ENCODE data around the gene SEMA5B.

SEMA5B gene

DNA sequence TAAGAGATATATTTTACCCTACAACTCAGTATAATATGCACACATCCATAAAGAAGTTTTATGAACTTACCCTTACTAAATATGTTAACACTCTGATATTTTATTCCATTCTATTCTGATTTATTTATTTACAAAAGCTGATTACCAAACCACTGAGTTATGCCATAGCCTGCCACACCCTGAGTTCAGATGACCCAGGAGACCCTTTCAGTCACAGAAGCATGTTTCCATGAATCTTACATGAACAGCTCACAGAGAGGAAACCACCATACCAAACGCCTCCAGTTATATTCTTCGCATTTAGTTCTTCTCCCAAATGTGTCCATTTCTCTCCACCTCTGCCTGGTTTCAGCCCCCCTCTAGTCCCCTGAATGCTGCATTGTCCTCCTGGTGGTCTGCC is 103.5 kb downstream of the SEMA5B start:
- no peak for DNase-seq (ENCODE audit: low spot score)

DNA sequence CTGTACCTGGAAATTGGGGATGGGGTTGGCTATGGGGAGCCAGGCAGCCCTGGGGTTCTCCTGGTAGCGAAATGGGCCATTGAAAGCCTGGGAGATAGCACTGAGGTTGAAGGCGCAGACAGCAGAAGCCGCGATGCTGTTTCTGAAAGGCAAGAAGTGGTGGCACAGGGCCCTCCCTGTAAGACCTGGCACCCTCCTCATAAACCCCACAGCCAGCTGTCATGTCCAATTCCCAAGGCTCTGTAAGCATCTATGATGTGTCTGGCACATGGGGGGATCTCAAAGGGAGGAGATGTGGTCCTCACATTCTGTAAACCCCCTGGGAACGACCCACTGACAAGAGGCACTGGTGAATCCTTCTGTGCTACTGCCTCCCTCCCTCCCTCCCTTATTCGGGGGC is 104.0 kb downstream of the SEMA5B start:
- DNase-seq (ENCODE audit: low spot score), result no peak

DNA sequence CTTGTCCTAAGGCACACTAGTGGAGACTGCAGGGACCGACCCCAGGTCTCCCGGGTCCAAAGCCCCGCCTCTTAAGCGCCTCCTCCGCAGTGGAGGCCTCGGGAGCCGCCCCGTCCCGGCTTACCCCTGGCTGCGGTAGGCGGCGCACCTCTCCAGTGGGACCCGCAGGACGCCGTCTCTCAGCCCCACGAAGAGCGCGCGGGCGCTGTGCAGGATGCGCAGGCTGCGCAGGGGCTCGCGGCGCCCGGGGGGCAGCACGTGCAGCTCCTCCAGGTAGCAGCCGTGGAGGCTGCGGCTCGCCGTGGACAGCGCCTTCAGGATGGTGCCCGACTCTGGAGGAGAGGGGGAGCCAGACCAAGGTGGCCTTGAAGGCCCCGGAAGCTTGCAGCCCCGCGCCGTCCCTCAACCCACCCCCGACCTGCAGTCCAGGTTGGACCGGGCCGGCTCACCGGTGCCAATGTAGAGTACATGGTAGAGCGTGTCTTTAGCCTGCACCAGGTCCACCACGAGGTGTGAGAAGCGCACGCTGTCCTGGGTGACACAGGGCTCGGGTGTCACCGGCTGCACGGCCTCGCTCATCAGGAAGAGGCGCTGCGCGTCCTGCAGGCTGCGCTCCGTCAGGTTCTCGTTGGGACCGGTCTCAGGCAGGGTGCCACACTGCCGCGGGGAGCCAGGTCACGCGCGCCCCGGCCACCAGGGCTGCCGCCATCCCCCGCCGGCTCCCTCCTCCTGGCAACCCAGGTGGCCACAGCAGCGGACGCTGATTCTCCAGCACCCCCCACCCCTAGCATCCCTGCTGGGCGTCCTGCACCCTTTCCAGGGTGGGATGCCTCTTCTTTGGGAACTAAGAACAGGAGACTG is 105.5 kb downstream of the SEMA5B start:
- DNase-seq (ENCODE audit: low spot score), result no peak

DNA sequence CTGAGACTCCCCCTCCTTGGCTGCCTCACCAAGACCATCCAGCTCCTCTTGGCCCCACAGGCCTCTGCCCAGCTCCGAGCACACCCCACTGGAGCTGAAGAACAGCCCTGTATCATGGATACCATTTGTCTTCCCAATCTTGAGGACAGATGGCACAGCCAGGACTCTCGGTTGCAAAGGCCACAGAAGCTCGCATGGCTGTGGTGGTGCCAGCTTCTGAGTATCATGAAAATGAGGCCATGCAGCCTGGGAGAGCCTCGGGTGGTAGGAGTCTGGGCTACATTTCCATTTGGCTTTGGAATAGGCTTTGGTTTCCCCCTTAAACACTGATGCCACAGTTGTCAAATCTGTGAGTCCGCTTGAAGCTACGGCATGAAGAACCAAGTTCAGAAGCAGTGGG is 106.6 kb downstream of the SEMA5B start:
- DNase-seq (ENCODE audit: low spot score), result no peak

DNA sequence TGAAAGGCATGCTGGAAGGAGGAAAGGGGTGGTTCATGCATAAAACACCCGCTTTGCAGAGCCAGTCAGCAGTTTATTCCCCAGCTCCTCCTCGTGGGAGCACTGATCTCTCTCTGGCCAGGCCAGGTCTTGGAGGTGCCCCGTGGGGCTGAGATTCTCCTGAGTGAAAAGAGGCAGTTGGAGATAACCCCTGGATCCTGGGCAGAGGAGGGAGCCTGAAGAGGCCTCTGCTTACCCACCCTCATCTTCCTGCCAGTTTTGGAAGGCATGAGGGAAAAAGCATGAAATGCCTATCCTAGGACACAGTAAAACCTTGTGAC is 108.3 kb downstream of the SEMA5B start:
- DNase-seq (ENCODE audit: low spot score), result no peak

DNA sequence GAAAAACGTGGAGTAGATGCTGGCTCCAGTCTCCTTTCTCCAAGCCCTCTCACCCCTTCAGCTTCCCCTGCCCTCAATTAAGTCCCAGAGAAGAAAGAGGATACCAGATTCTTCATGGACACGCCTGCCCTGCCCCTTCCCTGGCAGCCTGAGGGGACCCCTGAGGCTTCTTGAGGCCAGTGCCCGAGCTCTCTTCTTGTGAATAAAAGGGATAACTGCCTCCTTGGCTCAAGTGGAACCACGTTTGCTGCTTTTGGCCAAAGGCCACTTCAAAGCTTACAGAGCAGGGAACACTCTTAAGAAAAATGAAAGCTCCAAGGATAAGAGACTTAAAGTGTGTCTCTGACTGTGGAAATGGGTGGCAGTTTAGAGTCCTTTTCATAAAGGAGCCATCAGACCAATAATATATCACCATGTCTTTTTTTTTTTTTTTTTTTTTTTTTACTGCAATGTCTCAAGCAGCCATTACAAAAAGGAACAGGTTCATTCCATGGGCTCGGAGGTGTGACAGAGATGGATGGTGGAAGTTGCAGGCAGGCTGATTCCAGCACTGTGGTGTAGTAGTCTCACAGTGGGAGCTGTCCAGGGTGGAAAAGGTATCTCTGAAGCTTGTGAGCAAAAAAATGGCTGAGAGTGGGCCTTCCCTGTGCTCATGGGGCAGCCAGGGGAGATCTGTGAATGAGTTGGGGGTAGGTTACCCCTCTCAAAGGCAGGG is 108.8 kb downstream of the SEMA5B start:
- no peak for DNase-seq (ENCODE audit: low spot score)

DNA sequence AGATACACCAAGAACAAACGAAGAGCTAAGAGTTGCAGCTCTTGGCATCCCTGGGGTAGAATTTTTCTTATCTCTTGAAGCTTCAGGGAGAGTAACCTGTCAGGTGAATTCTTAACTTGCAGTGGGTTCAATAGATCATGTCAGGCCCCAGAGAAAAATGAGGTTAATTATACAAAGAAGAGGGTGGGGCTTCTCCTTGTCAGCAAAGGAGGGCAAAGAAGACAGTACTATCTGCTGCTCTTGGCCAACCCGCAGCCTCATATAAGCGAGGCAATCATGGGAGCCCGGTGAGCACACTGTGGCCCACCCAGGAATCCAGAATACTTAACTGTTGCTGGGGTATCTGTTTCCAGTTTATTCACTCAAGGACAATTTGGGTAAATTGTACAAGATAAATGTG is 110.2 kb downstream of the SEMA5B start:
- no peak for DNase-seq (ENCODE audit: low spot score)

DNA sequence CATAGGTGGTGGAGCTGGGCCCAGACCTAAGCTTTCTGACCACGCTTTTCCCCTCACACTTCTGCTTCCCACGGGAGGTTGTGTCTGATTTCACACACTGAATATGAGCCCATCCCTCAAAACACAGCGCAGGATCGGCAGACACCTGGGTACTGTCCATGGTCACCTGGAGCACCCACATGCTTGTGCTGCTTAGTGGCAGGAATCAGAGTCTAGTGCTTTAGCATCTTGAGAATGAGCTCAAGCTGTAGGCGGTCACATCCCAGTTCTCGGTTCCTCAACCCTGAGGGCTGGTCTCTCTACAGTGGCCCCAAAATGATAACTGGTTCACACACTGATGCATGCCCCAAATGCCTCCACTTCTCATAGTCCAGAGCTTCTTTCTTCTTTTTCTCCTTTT is 111.0 kb downstream of the SEMA5B start:
- DNase-seq (ENCODE audit: low spot score), result no peak

DNA sequence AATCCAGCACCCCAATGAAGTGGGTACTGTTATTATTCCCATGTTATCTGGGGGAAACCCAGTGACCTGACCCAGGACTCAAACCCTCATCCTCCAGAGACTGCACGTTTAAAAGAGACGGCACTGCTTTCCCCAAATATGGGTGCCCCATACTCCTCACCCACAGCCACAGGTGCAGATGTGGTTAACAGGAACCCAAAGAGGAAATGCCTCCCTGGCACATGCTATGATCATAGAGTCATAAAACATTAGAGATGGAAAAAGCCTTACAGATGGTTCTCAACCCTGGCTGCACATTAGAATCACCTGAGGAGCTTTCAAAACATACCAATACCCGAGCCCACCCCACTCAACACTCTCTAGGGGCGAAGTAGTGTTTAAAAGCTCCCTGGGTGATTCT is 111.5 kb downstream of the SEMA5B start:
- DNase-seq (ENCODE audit: low spot score), result no peak

DNA sequence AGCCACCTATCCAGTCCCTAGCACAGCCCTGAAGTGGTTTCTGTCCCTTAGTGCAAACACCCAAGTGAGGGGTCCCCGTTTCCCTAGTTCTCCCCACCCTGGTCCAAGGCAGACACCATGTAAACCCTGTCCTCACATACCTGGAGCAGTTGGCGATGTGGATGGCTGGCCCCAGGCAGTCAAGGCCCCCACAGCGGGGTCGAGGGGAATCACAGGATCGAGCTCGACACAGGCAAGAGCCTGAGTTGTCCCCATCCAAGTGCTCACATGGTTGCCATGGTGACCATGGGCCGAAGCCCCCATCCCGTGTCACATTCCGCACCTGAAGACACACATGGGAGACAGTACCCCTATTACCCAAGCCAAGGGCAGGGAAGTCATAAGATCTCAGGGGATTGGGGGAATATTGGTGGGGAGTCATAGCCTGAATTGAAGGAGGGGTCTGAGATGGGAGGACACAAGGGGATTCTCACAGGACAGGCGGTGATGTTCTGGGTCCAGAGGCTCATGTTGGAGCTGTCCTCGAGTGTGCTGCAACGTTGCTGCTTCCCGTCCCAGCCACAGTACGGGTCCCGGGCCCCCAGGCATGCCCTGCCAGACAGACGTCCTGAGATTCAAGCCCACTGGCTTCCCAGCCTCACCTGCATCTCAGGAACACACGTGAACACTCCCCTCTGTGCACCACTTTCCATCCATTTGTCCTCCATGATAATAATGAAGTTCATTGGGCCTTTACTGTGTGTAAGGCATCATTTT is 112.1 kb downstream of the SEMA5B start:
- no peak for DNase-seq (ENCODE audit: low spot score)

DNA sequence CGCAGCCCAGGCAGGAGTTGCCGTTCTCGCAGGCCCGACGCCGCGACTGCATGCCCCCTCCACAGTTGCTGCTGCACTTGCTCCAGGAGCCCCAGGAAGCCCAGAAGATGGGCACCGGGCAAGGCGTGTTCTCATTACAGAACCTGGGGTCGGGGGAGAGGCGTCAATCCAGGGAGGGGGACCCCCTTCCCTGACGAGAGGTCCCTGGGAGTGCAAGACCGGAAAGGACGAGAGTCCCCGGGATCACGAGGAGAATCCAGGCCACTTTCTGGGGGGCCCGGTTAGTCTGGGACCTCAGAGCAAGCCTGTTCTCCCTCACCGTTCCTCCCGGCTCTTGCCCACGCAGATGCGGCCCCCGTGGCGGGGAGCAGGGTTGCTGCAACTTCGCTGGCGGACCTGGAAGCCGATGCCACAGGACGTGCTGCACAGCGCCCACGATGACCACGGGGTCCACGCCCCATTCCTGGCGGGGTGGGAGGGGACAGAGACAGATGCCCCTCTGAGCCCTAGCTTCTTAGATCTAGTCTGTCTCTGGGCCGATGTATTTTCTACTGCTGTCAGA is 113.9 kb downstream of the SEMA5B start:
- DNase-seq (ENCODE audit: low spot score), result no peak

DNA sequence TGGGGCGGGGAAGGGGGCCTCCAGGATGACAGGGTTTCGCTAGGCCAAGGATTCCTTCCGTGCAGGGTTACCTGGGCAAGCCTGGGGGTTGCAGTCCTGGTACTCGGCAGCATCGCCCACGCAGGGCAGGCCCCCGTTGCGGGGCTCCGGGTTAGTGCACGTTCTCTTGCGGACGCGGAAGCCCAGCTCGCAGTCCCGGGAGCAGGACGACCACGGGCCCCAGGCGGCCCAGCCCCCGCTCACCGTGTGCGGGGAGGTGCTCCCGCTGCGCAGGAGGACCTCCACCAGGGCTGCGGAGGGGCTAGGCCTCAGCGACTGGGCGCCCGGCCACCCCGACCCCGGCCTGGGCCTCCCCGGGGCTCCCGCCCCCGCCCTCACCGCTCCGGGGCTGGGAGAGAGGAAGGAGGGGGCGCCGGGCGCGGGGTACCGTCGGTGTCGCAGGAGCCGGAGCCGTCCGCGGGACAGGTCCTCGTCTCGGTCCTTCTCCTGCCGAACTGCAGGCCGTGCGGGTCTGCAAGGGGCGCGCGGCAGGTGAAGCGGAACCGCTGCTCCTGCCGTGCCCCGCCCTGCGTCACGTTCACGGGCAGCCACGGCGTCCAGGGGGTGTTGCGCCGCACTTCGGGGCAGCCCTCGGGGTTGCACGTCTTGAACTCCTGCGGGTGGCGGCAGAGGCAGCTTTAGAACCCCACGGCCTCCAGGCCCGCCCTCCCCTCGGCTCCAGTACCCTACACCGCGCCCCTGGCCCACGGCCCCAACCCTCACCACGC is 114.6 kb downstream of the SEMA5B start:
- DNase-seq (ENCODE audit: low spot score), result no peak

DNA sequence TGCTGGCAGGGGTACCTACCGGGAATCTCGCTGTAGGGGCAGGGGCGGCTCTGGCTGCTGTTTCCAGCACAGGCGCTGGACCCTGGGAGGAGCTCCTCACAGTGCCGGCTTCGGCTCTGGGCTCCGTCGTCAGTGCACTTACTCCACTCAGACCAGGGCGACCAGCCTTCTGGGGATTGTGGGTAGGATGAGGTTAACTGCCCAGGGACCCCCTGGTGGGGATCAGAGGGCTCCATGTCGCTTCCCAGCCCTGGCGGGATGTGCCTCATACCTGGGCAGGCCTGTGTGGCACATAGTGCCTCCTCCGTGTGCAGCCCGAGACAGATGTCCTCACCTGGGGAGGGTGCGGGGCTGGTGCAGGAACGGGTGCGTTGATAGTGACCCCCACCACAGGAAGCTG is 115.7 kb downstream of the SEMA5B start:
- DNase-seq (ENCODE audit: low spot score), result no peak

DNA sequence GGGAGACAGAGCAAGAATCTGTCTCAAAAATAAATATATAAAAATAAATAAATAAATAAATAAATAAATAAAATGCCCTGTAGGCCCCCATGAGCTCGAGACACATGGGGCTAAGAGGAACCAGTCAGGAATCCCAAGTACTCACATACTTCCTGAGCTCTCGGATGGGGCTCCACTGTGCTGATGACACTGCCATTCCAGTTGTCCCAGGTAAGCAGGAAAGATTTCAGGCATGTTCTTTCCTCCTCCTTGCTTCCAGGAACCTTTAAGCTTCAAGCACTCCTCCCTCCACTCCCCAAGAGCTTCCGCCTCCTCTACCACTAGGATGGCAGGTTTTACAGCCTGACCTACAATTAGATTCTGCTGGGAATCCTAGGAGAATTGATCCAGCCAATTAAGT is 119.3 kb downstream of the SEMA5B start:
- no peak for DNase-seq (ENCODE audit: low spot score)

DNA sequence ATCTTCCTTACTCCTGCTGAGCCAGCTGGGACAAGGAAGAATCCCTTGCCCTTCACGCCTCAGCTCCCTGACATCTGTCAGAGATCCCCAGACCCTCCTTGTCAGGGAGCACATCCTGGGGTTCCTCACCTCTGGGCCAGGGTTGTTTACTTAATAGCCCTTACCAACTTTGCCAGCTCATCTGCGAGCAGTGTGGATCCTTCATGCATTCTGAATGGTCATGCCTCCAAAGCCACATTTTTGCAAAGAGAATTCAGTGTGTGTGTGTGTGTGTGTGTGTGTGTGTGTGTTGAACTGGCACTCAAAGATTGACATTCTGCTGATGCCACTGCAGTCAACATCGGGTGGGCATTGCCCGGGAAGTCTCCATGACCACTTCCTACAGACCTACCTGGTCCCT is 120.1 kb downstream of the SEMA5B start:
- no peak for DNase-seq (ENCODE audit: low spot score)

DNA sequence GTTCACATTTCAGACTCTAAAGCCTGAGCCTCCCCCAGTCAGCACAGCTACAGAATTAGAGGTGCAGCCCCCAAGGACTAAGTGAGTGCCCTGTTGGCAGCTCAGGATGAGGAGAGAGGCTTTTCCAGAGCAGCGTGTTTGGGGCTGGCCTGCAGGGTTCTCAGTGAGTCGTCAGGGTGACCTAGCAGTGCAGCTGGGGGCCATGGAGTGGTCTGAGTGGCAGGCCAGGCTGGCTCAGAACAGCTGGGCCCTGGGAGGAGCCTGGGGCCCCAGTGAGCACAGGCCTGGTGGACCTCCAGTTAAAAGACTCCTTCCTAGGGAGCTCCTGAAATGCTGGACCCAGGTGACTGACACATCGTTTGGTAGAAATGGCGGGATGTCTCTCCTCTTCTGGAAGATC is 124.4 kb downstream of the SEMA5B start:
- no peak for DNase-seq (ENCODE audit: low spot score)

DNA sequence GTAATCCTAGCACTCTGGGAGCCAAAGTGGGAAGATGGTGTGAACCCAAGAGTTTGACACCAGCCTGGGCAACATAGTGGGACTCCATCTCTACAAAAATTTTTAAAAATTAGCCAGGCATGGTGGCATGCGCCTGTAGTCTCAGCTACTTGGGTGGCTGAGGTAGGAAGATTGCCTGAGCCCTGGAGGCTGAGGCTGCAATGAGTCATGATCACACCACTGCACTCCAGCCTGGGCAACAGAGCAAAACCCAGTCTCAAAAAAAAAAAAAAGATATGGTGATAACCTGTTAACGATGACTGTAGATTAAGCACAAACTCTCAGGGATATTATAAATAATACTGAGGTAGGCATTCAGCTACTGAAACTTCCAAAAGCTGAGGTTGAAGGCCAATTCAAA is 125.2 kb downstream of the SEMA5B start:
- DNase-seq (ENCODE audit: low spot score), result no peak

DNA sequence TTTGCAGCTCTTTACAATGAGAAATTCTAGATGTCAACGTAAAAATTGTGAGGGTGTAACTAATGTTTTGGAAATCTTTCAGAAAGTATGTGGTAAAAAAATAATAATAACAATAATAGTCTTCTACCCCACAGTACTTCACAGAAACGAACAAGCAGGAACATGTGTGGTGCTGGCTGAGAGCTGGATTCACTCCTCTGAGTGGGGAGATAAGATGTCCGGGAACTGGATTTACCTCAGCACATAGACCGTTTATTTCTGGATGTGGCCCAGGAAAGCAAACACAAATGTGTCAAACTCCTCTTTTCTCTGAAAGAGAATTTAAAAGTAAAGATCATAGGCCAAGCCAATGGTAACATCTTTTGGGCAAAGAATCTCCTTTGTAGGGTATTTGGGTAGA is 129.3 kb downstream of the SEMA5B start:
- DNase-seq (ENCODE audit: low spot score), result no peak

DNA sequence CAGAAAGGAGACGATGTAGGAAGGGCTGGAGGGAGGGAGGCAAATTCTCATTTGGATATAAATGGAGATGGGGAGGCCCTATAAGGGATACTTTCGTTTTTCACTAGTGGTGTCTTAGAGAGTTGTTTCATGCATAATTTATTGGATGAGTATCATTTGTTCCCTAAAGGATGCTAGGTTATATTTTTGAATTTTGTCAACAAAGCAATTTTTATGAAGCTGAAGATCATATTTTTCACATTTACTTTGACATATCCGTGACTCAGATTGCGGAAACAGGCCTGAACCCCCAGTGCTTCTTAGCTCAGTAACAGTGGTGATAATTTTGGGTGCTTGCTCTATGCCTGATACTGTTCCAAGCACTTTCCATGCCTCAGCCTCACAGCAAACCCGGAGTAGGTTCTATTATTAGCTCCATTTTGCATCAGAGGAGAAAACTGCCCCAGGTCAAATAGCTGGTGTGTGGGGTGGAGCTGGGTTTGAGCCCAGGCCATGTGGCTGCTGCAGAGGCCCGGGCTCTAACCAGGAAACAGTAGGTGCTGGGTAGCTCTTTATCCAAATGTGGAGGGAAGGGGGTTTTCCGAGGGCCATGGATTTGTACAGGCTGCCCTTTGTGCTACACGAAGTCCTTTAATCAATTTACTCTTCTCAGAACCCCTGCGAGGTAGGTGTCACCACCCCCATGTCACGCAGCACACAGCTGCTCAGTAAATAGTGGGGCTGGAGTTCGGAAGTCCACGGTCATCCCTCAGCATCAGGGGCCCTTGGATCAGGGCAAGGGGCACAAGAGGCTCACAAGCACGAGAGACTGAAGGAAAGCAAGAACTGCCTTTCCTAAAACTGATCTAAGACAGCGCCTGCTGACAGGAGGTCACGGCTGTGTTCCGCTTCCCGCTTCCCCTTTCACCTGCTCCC is 133.6 kb downstream of the SEMA5B start:
- no peak for DNase-seq (ENCODE audit: low spot score)

DNA sequence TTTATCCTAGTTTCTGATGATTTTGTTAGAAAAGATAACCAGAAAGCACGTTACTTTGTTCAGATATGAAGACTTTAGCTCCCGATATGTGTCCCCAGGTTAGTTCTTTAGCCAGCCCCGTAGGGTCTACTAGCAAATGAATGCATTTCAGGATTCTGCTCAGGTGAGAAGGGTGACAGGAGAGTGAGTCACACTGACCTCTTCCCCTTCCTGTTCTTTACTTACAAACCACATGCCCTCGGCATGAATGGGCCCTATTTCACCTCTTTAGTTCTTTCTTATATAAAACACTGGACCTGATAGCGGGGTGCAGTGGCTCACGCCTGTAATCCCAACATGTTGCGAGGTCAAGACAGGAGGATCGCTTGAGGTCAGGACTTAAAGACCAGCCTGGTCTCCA is 134.3 kb downstream of the SEMA5B start:
- DNase-seq (ENCODE audit: low spot score), result no peak

Measured in CD4-positive, alpha-beta T cell treated with Interleukin-6 at 100 ng/mL for 8 hours (primary cell).